Mononuclear cell (primary cell): Measurements from ENCODE around the gene NYAP2. TPM values are rescaled to one million over a fixed set of nuclear protein-coding genes. Genes with fewer than 3 reads are reported as not detected.

Source experiments
- H3K27me3 ChIP-seq: 2 replicates; pipeline ENCODE4 v1.6.0; 2011; ENCODE audit warnings: low read length, control low read depth; ENCODE audit not compliant: insufficient read depth
- H3K4me1 ChIP-seq: 2 replicates; pipeline ENCODE4 v1.5.1; 2011; ENCODE audit warnings: mild to moderate bottlenecking, low read length, control low read depth; ENCODE audit not compliant: insufficient read depth
- H3K4me3 ChIP-seq: 2 replicates; pipeline ENCODE4 v1.5.1; 2011; ENCODE audit warnings: mild to moderate bottlenecking, low read length, moderate library complexity
- H3K9me3 ChIP-seq: 2 replicates; pipeline ENCODE4 v1.5.1; 2011; ENCODE audit warnings: low read depth, mild to moderate bottlenecking, control low read depth, low read length
- total RNA-seq: library from RNA; depleted of rRNA; stranded (reverse); fragments of >200 nt; gene quantifications from one replicate; pipeline ENCODE4 v1.2.3, GENCODE V29; 2012

NYAP2 gene
- total RNA-seq, 1 donor, result 0.10 TPM

DNA sequence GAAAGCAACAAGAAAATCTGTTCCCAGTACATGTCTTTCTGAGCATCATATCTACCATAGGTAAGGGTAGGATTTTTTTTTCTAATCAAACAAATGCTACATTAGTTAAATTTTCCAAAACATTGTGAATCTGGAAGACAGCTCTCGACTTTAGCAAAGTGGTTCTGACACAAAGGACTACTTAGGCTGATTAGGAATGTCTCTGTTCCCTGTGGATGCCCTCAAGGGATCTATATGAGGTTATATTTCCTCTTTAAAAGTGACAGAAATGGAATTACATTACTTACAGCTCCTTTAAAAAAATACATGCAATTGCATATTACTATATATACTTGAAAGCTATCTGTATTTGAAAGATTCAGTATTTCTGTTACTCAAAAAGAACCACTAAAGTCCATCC, 15.4 kb downstream of the NYAP2 start:
- H3K9me3 ChIP-seq, result no peaks in the 10 kb centered on the region
- H3K4me1 ChIP-seq, result no peaks in the 10 kb centered on the region
- H3K4me3 ChIP-seq, result no peak overlapping the region
- no peaks in the 10 kb centered on the region for H3K27me3 ChIP-seq

DNA sequence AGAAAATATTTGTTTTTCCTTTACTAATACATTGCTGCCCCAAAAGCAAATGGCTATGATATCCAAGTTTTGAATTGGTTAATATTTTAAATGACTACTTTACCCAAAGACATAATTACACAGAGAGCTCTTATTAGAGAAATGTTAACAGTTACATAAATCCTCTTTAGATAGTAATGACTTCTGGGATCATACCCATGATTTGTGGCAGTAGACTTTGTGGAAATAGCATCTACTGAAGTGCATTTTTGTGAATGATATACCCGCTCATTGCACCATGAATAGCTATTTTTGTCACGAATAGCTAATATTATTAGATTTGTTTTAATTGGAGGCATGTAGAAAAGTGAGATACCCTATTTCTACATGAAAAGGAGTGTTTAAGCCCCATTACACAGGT, 15.8 kb downstream of the NYAP2 start:
- no peaks in the 10 kb centered on the region for H3K27me3 ChIP-seq
- H3K4me1 ChIP-seq, result no peaks in the 10 kb centered on the region
- H3K9me3 ChIP-seq, result no peaks in the 10 kb centered on the region

DNA sequence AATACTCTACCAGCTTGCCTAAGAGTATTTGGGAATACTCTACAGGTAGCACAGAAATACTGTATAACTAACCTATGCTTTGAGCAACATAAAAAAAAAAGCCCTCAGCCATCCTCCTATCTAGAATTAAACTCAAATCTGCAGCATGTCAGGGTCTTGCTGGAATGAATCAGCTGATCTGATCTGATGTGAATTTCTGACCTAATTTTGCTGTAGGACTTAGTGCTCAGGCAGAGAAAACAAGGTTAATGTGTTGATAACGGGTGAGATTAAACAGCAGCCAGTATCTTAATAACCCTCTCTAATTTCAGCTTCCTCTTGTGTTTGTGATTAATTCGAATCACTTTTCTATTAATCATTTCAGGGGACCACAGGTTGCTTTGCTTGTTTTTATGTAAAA, 16.3 kb downstream of the NYAP2 start:
- Histone ChIP-seq H3K4me1 (no peaks in the 10 kb centered on the region), H3K9me3 (no peaks in the 10 kb centered on the region), H3K4me3 (no peak overlapping the region), H3K27me3 (no peaks in the 10 kb centered on the region)

More for the DNA sequence above, 15.8 kb downstream of the NYAP2 start:
- H3K4me3 ChIP-seq, result no peak overlapping the region

DNA sequence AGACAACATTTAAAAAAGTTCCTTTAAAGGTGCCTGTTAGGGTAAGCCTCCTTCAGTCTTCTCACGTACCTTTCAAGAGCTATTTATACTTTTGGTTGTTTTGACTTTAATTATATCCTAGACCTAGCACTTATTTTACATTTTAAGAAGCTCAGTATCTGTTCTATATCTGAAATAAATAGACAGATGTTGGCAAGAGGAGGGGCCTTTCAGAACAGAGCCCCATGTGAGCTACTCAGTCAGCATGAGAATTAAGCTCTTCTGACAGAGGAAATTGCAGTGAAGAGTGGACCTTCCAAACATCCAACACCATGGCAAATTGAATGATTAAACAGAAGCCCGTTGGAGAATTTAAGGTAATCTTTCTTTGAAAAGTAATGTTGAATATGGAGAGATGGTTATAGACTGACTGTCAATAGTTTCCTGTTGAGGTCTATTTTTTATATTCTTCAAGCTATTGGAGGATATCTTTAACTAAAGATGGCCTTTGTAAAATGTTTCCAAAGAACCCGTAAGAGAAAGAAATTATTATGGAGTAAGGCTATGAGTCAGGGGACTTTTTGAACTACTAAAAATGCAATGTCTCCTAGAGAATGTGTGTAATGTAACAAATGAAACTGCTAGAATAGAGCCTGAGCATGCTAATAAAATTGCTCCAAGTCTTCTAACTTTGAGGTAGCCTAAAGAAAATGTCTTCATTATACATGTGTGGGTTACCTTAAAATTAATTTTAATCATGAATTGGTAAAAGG, 17.3 kb downstream of the NYAP2 start:
- Histone ChIP-seq H3K27me3 (no peaks in the 10 kb centered on the region), H3K4me3 (no peak overlapping the region), H3K9me3 (no peaks in the 10 kb centered on the region), H3K4me1 (no peaks in the 10 kb centered on the region)

DNA sequence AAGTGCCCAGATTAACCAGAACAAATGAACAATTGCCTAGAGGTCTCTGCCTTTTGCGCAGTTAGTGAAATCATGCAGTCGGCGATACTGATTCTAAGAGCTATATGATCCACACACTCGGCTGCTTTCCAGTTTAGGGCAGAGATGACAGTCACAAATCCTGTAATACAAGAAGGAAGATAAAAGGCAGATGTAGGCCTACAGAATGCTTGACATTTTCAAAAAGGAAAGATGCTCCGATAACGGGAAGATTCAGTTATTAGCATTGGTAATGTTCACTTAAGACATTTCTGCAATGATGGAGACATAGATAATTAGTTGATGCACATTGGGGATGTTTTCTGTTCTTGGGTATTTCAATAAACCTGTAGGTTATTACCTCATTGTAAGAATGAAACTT, 19.5 kb downstream of the NYAP2 start:
- no peak overlapping the region for H3K4me3 ChIP-seq
- no peaks in the 10 kb centered on the region for H3K9me3 ChIP-seq
- H3K27me3 ChIP-seq, result no peaks in the 10 kb centered on the region
- H3K4me1 ChIP-seq, result no peaks in the 10 kb centered on the region

DNA sequence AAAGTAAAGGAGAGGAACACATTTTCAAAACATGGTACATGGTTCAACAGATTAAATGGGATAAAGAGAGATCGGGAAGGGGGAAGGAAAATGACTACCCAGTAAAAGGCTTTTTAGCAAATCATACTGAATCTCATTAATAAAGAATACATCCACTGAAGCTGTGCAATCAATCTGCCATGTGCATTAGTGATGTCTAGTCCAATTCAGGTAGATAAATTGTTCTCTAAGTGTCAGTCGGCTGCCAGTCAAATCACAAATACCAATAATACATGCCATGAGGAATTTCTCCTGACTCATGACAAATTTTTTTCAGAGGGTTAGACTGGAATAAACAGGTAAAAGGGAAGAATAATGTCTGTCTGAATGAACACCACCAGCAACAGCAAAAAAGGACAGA, 22.6 kb downstream of the NYAP2 start:
- H3K27me3 ChIP-seq, result no peaks in the 10 kb centered on the region
- no peaks in the 10 kb centered on the region for H3K9me3 ChIP-seq
- no peaks in the 10 kb centered on the region for H3K4me1 ChIP-seq
- H3K4me3 ChIP-seq, result no peak overlapping the region

DNA sequence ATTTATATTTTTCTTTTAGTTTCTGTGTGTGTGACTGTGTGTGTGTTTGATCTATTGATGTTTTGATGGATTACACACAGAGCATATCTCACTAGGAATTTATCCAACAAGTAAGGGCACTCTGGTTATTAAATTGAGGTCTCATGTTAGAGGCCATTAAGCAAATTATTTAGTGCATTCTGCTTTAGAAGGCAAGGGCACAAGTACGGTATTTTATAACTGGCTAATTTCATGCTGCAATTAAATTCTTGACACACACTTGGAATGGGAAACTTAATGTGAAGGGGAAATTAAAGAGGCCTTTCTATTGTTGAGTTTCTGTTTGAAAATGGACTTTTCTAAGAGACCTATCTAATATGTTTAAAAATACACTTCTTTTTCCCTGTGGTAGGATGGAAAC, 25.8 kb downstream of the NYAP2 start:
- H3K4me3 ChIP-seq, result no peak overlapping the region
- no peaks in the 10 kb centered on the region for H3K9me3 ChIP-seq
- H3K27me3 ChIP-seq, result no peaks in the 10 kb centered on the region
- no peaks in the 10 kb centered on the region for H3K4me1 ChIP-seq

DNA sequence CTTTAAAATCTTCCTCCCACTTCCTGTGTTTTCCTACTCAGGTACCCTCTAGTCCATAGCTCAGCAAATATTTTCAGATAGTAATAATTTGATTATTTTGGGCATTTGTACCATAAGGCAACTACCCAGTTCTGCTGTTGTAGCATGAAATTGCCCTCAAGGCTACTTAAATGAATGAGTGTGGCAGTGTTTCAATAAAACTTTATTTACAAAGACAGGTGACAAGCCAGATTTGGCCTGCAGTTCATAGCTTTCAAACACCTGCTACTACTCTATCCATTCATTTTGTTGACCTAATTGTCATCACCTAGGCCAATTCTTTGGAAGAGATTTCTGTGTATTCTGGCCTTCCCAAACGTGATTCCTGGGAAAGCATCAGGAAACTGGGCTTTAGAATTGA, 28.9 kb downstream of the NYAP2 start:
- Histone ChIP-seq H3K9me3 (no peaks in the 10 kb centered on the region), H3K4me3 (no peak overlapping the region), H3K4me1 (no peaks in the 10 kb centered on the region), H3K27me3 (no peaks in the 10 kb centered on the region)

DNA sequence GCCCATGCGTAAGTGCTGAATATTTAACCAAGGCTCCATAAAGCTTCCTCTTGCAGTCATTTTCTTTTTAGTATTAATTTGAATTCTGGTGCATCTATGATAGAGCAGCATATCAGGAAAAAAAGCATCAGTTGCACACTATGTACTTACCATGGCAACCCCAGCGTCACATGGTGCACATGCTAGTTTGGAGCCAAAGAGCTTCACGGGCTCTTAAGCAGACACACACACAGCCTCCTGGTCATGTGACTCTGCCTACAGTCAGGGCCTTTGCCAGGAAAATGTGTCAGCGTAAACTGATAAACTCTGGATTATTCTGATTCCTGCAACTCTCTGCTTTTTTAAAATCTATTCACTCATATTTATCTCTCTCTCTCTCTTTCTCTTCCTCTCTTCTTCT, 30.2 kb downstream of the NYAP2 start:
- Histone ChIP-seq H3K4me3 (no peak overlapping the region), H3K27me3 (no peaks in the 10 kb centered on the region), H3K4me1 (no peaks in the 10 kb centered on the region), H3K9me3 (no peaks in the 10 kb centered on the region)

DNA sequence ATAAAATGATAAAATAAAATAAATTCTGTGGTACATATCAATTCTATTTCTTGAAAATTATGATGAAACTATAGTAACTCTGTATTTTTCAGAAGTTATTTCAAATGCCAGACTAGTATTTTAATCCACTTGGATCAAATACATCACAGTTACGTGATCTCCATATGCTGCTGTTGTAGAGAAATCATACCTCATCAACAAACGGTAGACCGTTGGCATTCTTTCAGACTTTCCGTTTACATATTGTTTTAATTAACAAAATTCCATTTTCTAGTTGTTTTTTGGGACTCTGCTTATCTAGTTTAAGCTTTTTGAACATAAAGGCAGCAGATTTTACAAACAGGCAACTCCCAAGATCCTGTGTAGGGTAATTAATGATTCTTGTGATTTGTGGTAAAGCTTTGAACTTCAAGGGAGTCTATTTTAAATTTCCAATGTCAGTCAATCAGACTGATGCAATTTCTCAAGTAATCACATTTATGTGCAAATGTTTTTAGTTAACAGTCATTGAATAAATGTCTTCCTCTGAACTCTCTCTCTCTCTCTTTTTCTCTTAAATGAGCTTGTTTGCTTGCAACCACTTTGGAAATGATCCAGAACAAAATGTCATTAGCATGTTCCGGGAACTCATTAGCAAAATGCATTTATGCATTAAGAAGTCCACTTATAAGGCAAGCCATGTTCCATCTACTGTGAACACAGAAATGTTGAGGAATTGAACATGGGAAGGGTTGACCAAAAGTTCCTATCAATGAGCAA, 31.8 kb downstream of the NYAP2 start:
- Histone ChIP-seq H3K9me3 (no peaks in the 10 kb centered on the region), H3K27me3 (no peaks in the 10 kb centered on the region), H3K4me1 (no peaks in the 10 kb centered on the region), H3K4me3 (no peak overlapping the region)

DNA sequence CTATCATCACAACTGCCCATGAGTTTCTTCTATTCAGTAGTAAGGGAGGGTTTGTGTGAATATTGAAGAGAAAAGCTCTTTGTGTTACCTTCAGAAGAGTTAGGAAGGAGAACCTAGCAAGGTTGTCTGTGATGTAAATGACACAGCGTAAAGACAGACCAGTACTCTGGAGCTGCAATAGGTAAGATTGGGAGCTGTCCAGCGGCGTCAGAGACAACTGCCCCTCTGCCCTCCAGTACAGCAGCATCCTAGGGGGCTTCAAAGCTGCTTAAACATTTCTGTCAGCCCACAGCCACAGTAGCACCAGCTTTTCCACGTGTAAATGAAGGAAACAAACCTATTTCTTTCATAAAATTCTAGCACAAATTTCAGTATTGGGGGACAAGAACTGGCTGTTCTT, 34.5 kb downstream of the NYAP2 start:
- H3K27me3 ChIP-seq, result no peaks in the 10 kb centered on the region

DNA sequence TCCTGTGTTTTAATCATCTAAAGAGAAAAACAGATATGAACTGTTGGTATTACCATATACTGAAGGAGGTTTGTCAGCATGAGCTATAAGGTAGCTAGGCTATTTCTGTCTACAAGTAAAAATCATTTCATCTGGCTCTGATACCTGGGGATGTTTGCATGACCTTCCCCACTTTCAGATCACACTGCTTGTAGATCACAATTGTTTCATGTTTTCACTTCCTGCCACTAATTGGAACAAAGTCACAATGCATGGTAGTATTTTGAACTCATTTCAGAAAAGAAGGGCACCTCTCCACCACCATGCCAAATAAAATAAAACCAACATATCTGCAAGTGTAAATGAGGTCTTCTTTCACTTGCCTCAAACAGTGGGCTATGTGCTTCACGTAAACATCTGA, 37.8 kb downstream of the NYAP2 start:
- Histone ChIP-seq H3K4me3 (no peak overlapping the region), H3K4me1 (no peaks in the 10 kb centered on the region), H3K27me3 (no peaks in the 10 kb centered on the region), H3K9me3 (no peaks in the 10 kb centered on the region)

More for the DNA sequence above, 34.5 kb downstream of the NYAP2 start:
- Histone ChIP-seq H3K4me1 (no peaks in the 10 kb centered on the region), H3K4me3 (no peak overlapping the region), H3K9me3 (no peaks in the 10 kb centered on the region)

DNA sequence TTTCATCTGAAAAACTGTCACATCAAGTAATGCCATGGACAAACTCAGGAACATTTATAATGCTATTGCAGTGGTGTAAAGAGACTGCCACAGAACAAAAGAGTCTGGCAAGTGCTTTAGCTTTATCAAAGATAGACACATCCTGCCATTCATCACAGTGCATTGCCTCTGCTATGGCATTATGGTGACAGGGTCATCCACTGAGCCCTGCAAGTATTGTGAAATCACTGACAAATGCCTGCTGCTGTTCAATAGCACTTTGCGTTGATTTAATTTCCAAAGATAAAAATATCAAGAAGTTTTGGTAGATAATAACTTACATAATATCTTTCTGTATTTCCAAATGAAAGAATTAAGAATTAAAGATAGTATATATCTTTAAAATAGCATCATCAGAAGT, 38.7 kb downstream of the NYAP2 start:
- Histone ChIP-seq H3K27me3 (no peaks in the 10 kb centered on the region), H3K4me1 (no peaks in the 10 kb centered on the region), H3K9me3 (no peaks in the 10 kb centered on the region), H3K4me3 (no peak overlapping the region)

DNA sequence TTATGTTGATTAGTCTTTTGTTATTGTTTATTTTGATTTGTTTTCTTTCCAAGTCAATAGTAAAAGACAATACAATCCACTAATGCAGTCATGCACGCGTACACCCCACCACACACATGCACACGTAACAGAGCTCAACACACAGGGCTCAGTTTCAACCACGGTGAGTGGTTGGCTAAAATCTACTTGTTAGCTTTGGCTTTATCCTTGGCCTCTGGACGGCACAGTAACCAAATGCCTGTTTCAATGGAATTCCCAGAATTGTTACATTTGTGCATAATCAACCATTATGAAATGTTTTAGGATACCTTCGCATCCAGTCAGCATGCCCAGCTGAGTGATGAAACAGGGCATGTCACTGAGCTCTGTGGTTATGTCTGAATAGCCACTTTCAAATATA, 53.2 kb downstream of the NYAP2 start:
- Histone ChIP-seq H3K27me3 (no peaks in the 10 kb centered on the region), H3K9me3 (no peaks in the 10 kb centered on the region), H3K4me1 (no peaks in the 10 kb centered on the region), H3K4me3 (no peak overlapping the region)

DNA sequence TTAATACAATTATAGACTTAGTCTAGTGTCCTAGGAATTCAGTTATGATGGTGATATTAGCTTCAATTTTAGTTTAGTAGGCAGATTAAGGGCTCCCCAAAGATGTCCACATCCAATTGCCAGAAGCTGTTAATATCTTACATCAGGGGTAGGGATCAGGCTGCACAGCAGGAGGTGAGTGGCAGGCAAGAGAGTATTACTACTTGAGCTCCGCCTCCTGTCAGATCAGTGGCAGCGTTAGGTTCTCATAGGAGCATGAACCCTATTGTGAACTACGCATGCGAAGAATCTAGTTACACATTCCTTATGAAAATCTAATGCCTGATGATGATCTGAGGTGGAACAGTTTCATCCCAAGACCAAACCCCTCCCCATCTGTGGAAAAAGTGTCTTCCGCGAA, 54.9 kb downstream of the NYAP2 start:
- no peaks in the 10 kb centered on the region for H3K27me3 ChIP-seq
- no peaks in the 10 kb centered on the region for H3K9me3 ChIP-seq
- no peak overlapping the region for H3K4me3 ChIP-seq
- H3K4me1 ChIP-seq, result no peaks in the 10 kb centered on the region
